Measurements from ENCODE around the gene HMGB2.

- TF ChIP-seq, protein P1, sequence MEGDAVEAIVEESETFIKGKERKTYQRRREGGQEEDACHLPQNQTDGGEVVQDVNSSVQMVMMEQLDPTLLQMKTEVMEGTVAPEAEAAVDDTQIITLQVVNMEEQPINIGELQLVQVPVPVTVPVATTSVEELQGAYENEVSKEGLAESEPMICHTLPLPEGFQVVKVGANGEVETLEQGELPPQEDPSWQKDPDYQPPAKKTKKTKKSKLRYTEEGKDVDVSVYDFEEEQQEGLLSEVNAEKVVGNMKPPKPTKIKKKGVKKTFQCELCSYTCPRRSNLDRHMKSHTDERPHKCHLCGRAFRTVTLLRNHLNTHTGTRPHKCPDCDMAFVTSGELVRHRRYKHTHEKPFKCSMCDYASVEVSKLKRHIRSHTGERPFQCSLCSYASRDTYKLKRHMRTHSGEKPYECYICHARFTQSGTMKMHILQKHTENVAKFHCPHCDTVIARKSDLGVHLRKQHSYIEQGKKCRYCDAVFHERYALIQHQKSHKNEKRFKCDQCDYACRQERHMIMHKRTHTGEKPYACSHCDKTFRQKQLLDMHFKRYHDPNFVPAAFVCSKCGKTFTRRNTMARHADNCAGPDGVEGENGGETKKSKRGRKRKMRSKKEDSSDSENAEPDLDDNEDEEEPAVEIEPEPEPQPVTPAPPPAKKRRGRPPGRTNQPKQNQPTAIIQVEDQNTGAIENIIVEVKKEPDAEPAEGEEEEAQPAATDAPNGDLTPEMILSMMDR (IDR thresholded peaks at IDR 0.05): no peak
- TF ChIP-seq POLR2AphosphoS5 (IDR thresholded peaks at IDR 0.05): no peak
- no peak for TF ChIP-seq POLR2A (IDR thresholded peaks at IDR 0.05)
- no peak for TF ChIP-seq EP300 (IDR thresholded peaks at IDR 0.05; ENCODE audit: low read depth)
Observed at GRCh38 chr4:173333658-173334084, 487 bp downstream of the HMGB2 start.

Measured in transverse colon (tissue), 4 donors.